ENCODE measurements around the gene TECR.

DNA sequence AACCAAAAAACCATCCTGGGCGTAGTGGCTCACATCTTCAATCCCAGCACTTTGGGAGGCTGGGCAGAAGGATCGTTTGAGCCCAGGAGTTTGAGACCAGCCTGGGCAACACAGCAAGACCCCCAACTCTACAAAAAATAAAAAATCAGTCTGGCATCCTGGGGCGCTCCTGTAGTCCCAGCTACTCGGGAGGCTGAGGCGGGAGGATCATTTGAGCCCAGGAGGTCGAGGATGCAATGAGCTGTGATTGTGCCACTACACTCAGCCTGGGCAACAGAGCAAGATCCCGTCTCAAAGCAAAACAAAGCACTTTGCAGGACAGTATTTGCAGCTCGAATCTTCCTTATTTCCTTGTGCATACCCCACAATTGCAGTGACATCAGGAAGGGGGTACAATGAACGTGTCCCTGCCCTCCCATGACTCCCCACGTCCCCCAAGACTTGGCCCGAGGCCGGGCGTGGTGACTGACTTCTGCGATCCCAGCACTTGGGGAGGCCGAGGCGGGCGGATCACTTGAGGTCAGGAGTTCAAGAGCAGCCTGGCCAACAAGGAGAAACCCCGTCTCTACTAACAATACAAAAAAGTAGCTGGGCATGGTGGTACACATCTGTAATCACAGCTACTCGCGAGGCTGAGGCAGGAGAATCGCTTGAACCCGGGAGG, 41.6 kb downstream of the TECR start:
- TF ChIP-seq, protein P1, sequence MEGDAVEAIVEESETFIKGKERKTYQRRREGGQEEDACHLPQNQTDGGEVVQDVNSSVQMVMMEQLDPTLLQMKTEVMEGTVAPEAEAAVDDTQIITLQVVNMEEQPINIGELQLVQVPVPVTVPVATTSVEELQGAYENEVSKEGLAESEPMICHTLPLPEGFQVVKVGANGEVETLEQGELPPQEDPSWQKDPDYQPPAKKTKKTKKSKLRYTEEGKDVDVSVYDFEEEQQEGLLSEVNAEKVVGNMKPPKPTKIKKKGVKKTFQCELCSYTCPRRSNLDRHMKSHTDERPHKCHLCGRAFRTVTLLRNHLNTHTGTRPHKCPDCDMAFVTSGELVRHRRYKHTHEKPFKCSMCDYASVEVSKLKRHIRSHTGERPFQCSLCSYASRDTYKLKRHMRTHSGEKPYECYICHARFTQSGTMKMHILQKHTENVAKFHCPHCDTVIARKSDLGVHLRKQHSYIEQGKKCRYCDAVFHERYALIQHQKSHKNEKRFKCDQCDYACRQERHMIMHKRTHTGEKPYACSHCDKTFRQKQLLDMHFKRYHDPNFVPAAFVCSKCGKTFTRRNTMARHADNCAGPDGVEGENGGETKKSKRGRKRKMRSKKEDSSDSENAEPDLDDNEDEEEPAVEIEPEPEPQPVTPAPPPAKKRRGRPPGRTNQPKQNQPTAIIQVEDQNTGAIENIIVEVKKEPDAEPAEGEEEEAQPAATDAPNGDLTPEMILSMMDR (CRISPR knock-in tag; IDR thresholded peaks at IDR 0.05), result no peak
- TF ChIP-seq JDP2 (CRISPR knock-in tag; IDR thresholded peaks at IDR 0.05; ENCODE audit: borderline replicate concordance), result no peak
- TF ChIP-seq ZBTB2 (CRISPR knock-in tag; IDR thresholded peaks at IDR 0.05; ENCODE audit: low read depth), result no peak
- TF ChIP-seq ZBTB1 (CRISPR knock-in tag; IDR thresholded peaks at IDR 0.05; ENCODE audit: borderline replicate concordance), result no peak
- no peak for TF ChIP-seq YEATS2 (CRISPR knock-in tag; IDR thresholded peaks at IDR 0.05; ENCODE audit: borderline replicate concordance)
- TF ChIP-seq, protein P2, sequence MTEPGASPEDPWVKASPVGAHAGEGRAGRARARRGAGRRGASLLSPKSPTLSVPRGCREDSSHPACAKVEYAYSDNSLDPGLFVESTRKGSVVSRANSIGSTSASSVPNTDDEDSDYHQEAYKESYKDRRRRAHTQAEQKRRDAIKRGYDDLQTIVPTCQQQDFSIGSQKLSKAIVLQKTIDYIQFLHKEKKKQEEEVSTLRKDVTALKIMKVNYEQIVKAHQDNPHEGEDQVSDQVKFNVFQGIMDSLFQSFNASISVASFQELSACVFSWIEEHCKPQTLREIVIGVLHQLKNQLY (CRISPR knock-in tag; IDR thresholded peaks at IDR 0.05), result no peak
- no peak for TF ChIP-seq ZZZ3 (CRISPR knock-in tag; IDR thresholded peaks at IDR 0.05; ENCODE audit: borderline replicate concordance)
